Pancreas (tissue), 10 donors: Measurements from ENCODE around the gene PTPRM. TPM values are rescaled to one million over a fixed set of nuclear protein-coding genes. Genes with fewer than 3 reads are reported as not detected.

Experiments used
- ATAC-seq, 4 donors: fragments of 200-7000 bp; cut with Tn5 transposase; one replicate each; pipeline versions ENCODE4 v1.8.0 to v1.9.1; 2020; ENCODE audit warnings: mild to moderate bottlenecking in 4 of 4, moderate library complexity in 4 of 4
- DNase-seq, 6 donors: peaks; one replicate each; pipeline ENCODE4 v3.0.0-alpha.2; 2020
- FAIRE-seq: peaks from 2 replicates; lab custom pipeline; 2012; peaks lifted over from hg19 to GRCh38; lab: Jason Lieb, UNC
- H3K27ac ChIP-seq, 4 donors: fragments of 200-600 bp; sonication (generic); 1 replicate in 3 of 4; 2 replicates in 1 of 4; pipeline versions ENCODE4 v1.5.0 to v1.8.0; 2020
- H3K27me3 ChIP-seq, 4 donors: fragments of 200-600 bp; one replicate each; pipeline ENCODE4 v1.8.0; 2021
- H3K36me3 ChIP-seq, 3 donors: fragments of 200-600 bp; sonication (generic) in 1 of 3; one replicate each; pipeline versions ENCODE4 v1.5.0 to v1.8.0; 2020 to 2021
- H3K4me1 ChIP-seq, 3 donors: fragments of 200-600 bp; one replicate each; pipeline ENCODE4 v1.8.0; 2021
- H3K4me3 ChIP-seq, 4 donors: fragments of 200-600 bp; sonication (generic) in 2 of 4; one replicate each; pipeline versions ENCODE4 v1.5.0 to v1.8.0; 2020 to 2021
- H3K9me3 ChIP-seq, 4 donors: fragments of 200-600 bp; one replicate each; pipeline ENCODE4 v1.8.0; 2021
- CTCF ChIP-seq, 4 donors: fragments of 200-600 bp; sonication (generic) in 3 of 4; IDR thresholded peaks; one replicate each; pipeline versions ENCODE4 v1.5.0 to v1.8.0; 2021; ENCODE audit warnings: antibody characterized with exemption in 4 of 4
- WGBS, 2 donors: extraction: QIAGEN DNeasy Blood & Tissue Kit; methylation state at CpG; one replicate each; pipeline ENCODE4 v1.1.7; 2013; 5-methylcytosine and 5-hydroxymethylcytosine counted together
- intact Hi-C, 3 donors: fragments of 100-400 bp; cut with DNase I; formaldehyde crosslinking; loops; one replicate each; pipeline versions ENCODE4 v1.11.1 to v1.14.2; 2022
- polyA plus RNA-seq, 2 donors: library from polyadenylated mRNA; stranded (reverse); fragments of 200-250 nt; gene quantifications; one replicate each; pipeline ENCODE4 v1.2.3, GENCODE V29; 2013
- total RNA-seq, 6 donors: library from RNA; stranded (reverse); fragmentation: NEBNext Ultra II Directional in 4 of 6; extraction: Animal tissue kit (Norgen Biotek cat#: 25700) in 4 of 6; gene quantifications; one replicate each; pipeline versions ENCODE4 v1.2.1 to v1.2.4, GENCODE V29; 2021 to 2023
- donor health status: healthy with polysubstance abuse.
- donor health status: DM: no; HTN: no; CAD: no; lungs with moderate emphysema.
- donor health status: DM: no; HTN: no; CAD: no.
- donor health status: control.
- donor health status: control.
- donor health status: Bipolar disorder and iron deficiency.
- donor health status: DM: yes; HTN: yes; CAD: no.
- donor health status: DM: no; HTN: no; CAD: no.
- donor health status: DM: no; HTN: no; CAD: no.
- donor health status: DM: yes; HTN: yes; CAD: no.

PTPRM gene
- total and polyA plus RNA-seq, 8 donors = 14.5 to 50.7 (median 19.7) TPM

DNA sequence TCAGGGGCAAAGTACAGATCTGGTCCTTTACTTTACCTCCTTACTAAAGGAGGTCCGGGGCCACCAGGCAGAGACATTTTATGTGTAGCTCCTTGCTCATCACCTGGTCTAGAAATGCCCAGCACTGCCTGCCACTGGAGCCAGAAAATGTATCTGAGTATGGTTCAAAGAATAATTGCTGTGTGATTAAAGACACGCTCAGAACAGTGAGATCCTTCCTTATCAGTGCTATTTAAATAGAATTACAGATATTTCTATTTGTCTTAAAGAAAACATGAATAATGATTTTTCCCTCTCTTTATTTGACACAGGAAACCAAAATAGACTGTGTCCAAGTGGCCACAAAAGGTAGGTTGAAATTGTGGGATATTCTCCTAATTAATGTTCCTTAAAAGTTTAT lies 547.4 kb downstream of the PTPRM start:
- DNase-seq (no peak), FAIRE-seq (no peak), ATAC-seq (peak in 3 of 4 donors; percentile 54 to 70 (median 55))
- no peaks in the 10 kb centered on the region for H3K9me3 ChIP-seq
- no peak overlapping the region for H3K4me3 ChIP-seq
- no peaks in the 10 kb centered on the region for H3K27me3 ChIP-seq
- no peak for TF ChIP-seq CTCF (IDR thresholded peaks at IDR 0.05)
- intact Hi-C loops = no loop called here
- H3K36me3 ChIP-seq = no peaks in the 10 kb centered on the region
- WGBS, 2 donors = 27 to 33% methylated on average over 2 of the region's 2 CpGs
- H3K4me1 ChIP-seq = peaks cover 0 to 14% (median 5%) of the 10 kb centered on the region in 3 donors
- H3K27ac ChIP-seq = no peak overlapping the region

DNA sequence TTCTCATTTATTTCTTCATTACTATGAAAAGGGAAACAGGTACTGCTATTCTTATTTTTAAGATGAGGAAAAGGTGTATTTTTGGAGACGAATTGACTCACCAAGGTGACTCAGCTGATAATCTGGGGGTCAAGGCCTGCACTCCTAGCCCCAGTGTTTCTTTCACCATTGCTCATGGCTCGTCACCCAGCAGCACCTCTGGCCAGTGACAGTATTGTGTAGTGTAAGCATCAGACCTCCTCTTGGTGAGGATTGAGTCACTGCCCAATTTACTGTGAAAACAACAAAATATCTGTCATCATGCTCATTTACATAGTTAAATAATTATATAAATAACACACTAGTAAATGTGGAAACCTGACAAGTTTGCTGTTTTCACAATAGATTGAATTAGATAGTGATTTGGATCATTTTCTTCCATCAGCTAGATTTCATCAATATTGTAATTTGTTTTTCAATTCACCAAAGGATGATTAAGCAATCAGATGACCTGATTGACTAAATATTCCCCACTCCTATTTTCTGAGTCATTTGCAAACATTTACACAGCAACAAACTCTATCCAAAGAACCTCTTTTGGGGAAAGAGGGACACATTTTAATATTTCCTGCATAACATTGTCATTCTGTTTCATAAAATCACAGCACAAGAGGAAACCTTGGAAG lies 549.4 kb downstream of the PTPRM start:
- Histone ChIP-seq H3K36me3 (no peaks in the 10 kb centered on the region), H3K9me3 (no peaks in the 10 kb centered on the region), H3K4me1 (peaks cover 0 to 14% (median 5%) of the 10 kb centered on the region in 3 donors), H3K27me3 (no peaks in the 10 kb centered on the region), H3K4me3 (no peak overlapping the region), H3K27ac (no peak overlapping the region)
- 75 to 84% methylated on average over 2 of the region's 2 CpGs for WGBS, 2 donors
- TF ChIP-seq CTCF (IDR thresholded peaks at IDR 0.05) = no peak
- FAIRE-seq = no peak
- intact Hi-C loops = no loop called here
- DNase-seq = no peak
- ATAC-seq = peak in 2 of 4 donors; percentile 41 to 76

- no peaks in the 10 kb centered on the region for H3K9me3 ChIP-seq
- no peaks in the 10 kb centered on the region for H3K27me3 ChIP-seq
- no peak for TF ChIP-seq CTCF (IDR thresholded peaks at IDR 0.05)
- H3K4me3 ChIP-seq = no peak overlapping the region
- FAIRE-seq = no peak
- intact Hi-C loops = no loop called here
- 92 to 94% methylated on average over 2 of the region's 2 CpGs for WGBS, 2 donors
- DNase-seq = no peak
- H3K27ac ChIP-seq = no peak overlapping the region
- H3K4me1 ChIP-seq = peaks cover 0 to 14% (median 5%) of the 10 kb centered on the region in 3 donors
- no peaks in the 10 kb centered on the region for H3K36me3 ChIP-seq
- ATAC-seq = no peak
Observed at GRCh38 chr18:8117006-8117371, 549.9 kb downstream of the PTPRM start.

DNA sequence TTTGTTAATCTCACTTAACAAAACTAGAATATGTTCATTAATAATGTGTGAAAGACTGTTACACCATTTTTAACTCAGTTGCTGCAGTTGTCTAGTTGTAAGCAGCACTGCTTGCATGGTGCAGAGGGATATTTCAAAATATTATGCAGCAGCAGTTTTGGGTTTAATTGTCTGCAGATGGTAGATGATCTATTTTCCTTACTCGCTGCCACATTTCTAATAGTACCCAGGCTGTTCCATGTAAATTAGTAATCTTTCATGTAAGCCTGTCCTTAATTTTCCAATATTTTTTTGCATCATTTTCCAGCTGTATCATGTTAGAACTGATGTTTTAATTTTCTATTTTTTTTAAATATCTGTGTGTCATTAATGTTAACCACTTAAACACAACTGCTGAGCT lies 554.0 kb downstream of the PTPRM start:
- ATAC-seq (no peak), DNase-seq (no peak), FAIRE-seq (no peak)
- H3K4me1 ChIP-seq = peaks cover 0 to 4% (median 0%) of the 10 kb centered on the region in 3 donors
- H3K27me3 ChIP-seq = no peaks in the 10 kb centered on the region
- no peak overlapping the region for H3K4me3 ChIP-seq
- no peak for TF ChIP-seq CTCF (IDR thresholded peaks at IDR 0.05)
- no peak overlapping the region for H3K27ac ChIP-seq
- no peaks in the 10 kb centered on the region for H3K36me3 ChIP-seq
- 93 to 96% methylated on average over 1 of the region's 1 CpG for WGBS, 2 donors
- intact Hi-C loops = no loop called here
- no peaks in the 10 kb centered on the region for H3K9me3 ChIP-seq

DNA sequence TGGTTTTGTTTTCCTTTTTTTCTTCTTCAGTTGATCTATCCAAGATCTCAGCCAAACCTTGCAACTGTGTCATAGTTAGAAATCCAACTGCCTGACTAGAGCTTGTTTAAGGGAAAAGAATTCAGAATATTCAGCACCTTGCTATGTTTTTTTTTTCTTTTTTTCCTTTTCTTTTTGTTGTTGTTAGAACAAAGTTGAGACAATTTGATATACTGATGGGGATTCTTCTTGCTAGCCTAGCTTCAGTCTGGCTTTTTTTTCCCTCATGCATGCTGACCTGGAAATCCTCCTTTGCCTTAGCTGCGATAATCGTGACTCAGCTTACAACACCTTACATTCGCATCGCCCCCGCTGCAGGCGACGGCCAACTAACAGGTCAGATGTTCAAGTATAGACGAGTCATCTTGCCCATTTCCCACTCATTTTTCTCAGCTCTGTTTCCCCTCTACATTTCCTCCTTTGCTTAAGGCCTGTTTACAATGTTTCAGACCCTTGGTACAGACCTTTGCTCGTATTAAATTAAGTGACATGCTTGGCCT lies 554.9 kb downstream of the PTPRM start:
- Histone ChIP-seq H3K4me3 (no peak overlapping the region), H3K4me1 (no peaks in the 10 kb centered on the region), H3K27me3 (no peaks in the 10 kb centered on the region), H3K36me3 (no peaks in the 10 kb centered on the region), H3K9me3 (no peaks in the 10 kb centered on the region), H3K27ac (no peak overlapping the region)
- no peak for FAIRE-seq
- no peak for ATAC-seq
- intact Hi-C loops = no loop called here
- TF ChIP-seq CTCF (IDR thresholded peaks at IDR 0.05) = no peak
- WGBS, 2 donors = 95 to 96% methylated on average over 9 of the region's 9 CpGs
- no peak for DNase-seq
